GM21390 (cell line): ENCODE data around the gene ARV1.
"Not testable (repeated sequence)": the region's sequence is repeated elsewhere in the genome, so short reads cannot be mapped to it uniquely, and the experiment has no call there.

Experiments
- ATAC-seq: cut with Tn5 transposase; IDR thresholded peaks from one replicate; pipeline ENCODE4 v1.9.1; 2021; ENCODE audit not compliant: unreplicated experiment

The ARV1 gene

GRCh38 chr1:231040800-231041718, 62.2 kb downstream of the ARV1 start:
- no peak for ATAC-seq

GRCh38 chr1:231041719-231042261, 62.9 kb downstream of the ARV1 start:
- no peak for ATAC-seq

GRCh38 chr1:231044588-231044987, 65.7 kb downstream of the ARV1 start:
- no peak for ATAC-seq

GRCh38 chr1:231045286-231045685, 66.4 kb downstream of the ARV1 start:
- ATAC-seq, result no peak

- ATAC-seq, result not testable (repeated sequence)
Observed at GRCh38 chr1:231045921-231046729, 67.2 kb downstream of the ARV1 start.

- ATAC-seq, result no peak
Observed at GRCh38 chr1:231046730-231047395, 68.0 kb downstream of the ARV1 start.

GRCh38 chr1:231047529-231047928, 68.6 kb downstream of the ARV1 start:
- ATAC-seq, result not testable (repeated sequence)

GRCh38 chr1:231048419-231048818, 69.5 kb downstream of the ARV1 start:
- ATAC-seq, result not testable (repeated sequence)

- no peak for ATAC-seq
Observed at GRCh38 chr1:231049121-231049979, 70.5 kb downstream of the ARV1 start.
